ENCODE measurements around the gene ZGRF1. TPM values are rescaled to one million over a fixed set of nuclear protein-coding genes. Genes with fewer than 3 reads are reported as not detected.
"Not testable (repeated sequence)": the region's sequence is repeated elsewhere in the genome, so short reads cannot be mapped to it uniquely, and the experiment has no call there.

The ZGRF1 gene
- total RNA-seq, 2 donors from 2014 or later: 2.9 to 8.9 TPM

GRCh38 chr4:112523008-112523721, 113.5 kb downstream of the ZGRF1 start:
- TF ChIP-seq POLR2AphosphoS5 (IDR thresholded peaks at IDR 0.05) (no peak), POLR2A (IDR thresholded peaks at IDR 0.05) (no peak), CTCF (IDR thresholded peaks at IDR 0.05) (no peak)
- Histone ChIP-seq H3K36me3 (no peaks in the 10 kb centered on the region), H3K4me1 (replicated peaks) (no peaks in the 10 kb centered on the region), H3K27ac (no peak overlapping the region), H3K4me3 (no peak overlapping the region), H3K9me3 (no peaks in the 10 kb centered on the region), H3K27me3 (replicated peaks; ENCODE audit: insufficient read depth) (peaks cover 41% of the 10 kb centered on the region)
- 8% methylated on average over 37 of the region's 37 CpGs for WGBS
- DNase-seq (ENCODE audit: low spot score): no peak
- intact Hi-C loops (cut with DNase I): loop anchor here (10.0 kb wide), 1 partner anchor 198 kb away; no protein-coding TSS in a partner anchor

- H3K27me3 ChIP-seq (replicated peaks; ENCODE audit: insufficient read depth): peaks cover 48% of the 10 kb centered on the region
- not testable (repeated sequence) for H3K4me3 ChIP-seq; H3K9me3 ChIP-seq; H3K36me3 ChIP-seq; H3K4me1 ChIP-seq (replicated peaks); H3K27ac ChIP-seq; DNase-seq (ENCODE audit: low spot score)
- WGBS: 13% methylated on average over 17 of the region's 17 CpGs
- intact Hi-C loops (cut with DNase I): loop anchor here (10.0 kb wide), 1 partner anchor 198 kb away; no protein-coding TSS in a partner anchor
These were observed 114.3 kb downstream of the ZGRF1 start for GRCh38 chr4:112522431-112522830.

GRCh38 chr4:112521123-112522023, 115.3 kb downstream of the ZGRF1 start:
- H3K9me3 ChIP-seq: no peaks in the 10 kb centered on the region
- no peaks in the 10 kb centered on the region for H3K36me3 ChIP-seq
- no peak for DNase-seq (ENCODE audit: low spot score)
- no peak overlapping the region for H3K4me3 ChIP-seq
- peaks cover 57% of the 10 kb centered on the region for H3K27me3 ChIP-seq (replicated peaks; ENCODE audit: insufficient read depth)
- H3K27ac ChIP-seq: no peak overlapping the region
- TF ChIP-seq POLR2AphosphoS5 (IDR thresholded peaks at IDR 0.05) (no peak), CTCF (IDR thresholded peaks at IDR 0.05) (no peak), POLR2A (IDR thresholded peaks at IDR 0.05) (no peak)
- 11% methylated on average over 30 of the region's 30 CpGs for WGBS
- no peaks in the 10 kb centered on the region for H3K4me1 ChIP-seq (replicated peaks)
- intact Hi-C loops (cut with DNase I): loop anchor here (10.0 kb wide), 1 partner anchor 197 kb away; no protein-coding TSS in a partner anchor

GRCh38 chr4:112520598-112521122, 116.0 kb downstream of the ZGRF1 start:
- TF ChIP-seq POLR2AphosphoS5 (IDR thresholded peaks at IDR 0.05) (no peak), POLR2A (IDR thresholded peaks at IDR 0.05) (no peak), CTCF (IDR thresholded peaks at IDR 0.05) (no peak)
- no peak overlapping the region for H3K27ac ChIP-seq
- H3K27me3 ChIP-seq (replicated peaks; ENCODE audit: insufficient read depth): peaks cover 60% of the 10 kb centered on the region
- no peak for DNase-seq (ENCODE audit: low spot score)
- 4% methylated on average over 25 of the region's 25 CpGs for WGBS
- H3K36me3 ChIP-seq: no peaks in the 10 kb centered on the region
- no peaks in the 10 kb centered on the region for H3K9me3 ChIP-seq
- H3K4me1 ChIP-seq (replicated peaks): no peaks in the 10 kb centered on the region
- H3K4me3 ChIP-seq: no peak overlapping the region
- intact Hi-C loops (cut with DNase I): loop anchor here (10.0 kb wide), 1 partner anchor 196 kb away; no protein-coding TSS in a partner anchor
